AG20443 (cell line): ENCODE data around the gene FAM174A.
"Not testable (repeated sequence)": the region's sequence is repeated elsewhere in the genome, so short reads cannot be mapped to it uniquely, and the experiment has no call there.

Experiments used
- DNase-seq: peaks from one replicate; pipeline ENCODE4 v3.0.0; 2012; ENCODE audit warnings: low spot score, mixed read lengths

Gene FAM174A

GRCh38 chr5:100576217-100576751 is 41.1 kb downstream of the FAM174A start:
- no peak for DNase-seq

- DNase-seq = no peak
Observed at GRCh38 chr5:100577506-100577905, 42.3 kb downstream of the FAM174A start.

GRCh38 chr5:100584069-100584468 is 48.9 kb downstream of the FAM174A start:
- no peak for DNase-seq

GRCh38 chr5:100584889-100585288 is 49.7 kb downstream of the FAM174A start:
- no peak for DNase-seq

GRCh38 chr5:100590867-100591266 is 55.7 kb downstream of the FAM174A start:
- no peak for DNase-seq

GRCh38 chr5:100595152-100595811 is 60.1 kb downstream of the FAM174A start:
- peak; percentile 88 for DNase-seq

- no peak for DNase-seq
Observed at GRCh38 chr5:100595812-100596173, 60.6 kb downstream of the FAM174A start.

- no peak for DNase-seq
Observed at GRCh38 chr5:100598446-100598845, 63.3 kb downstream of the FAM174A start.

GRCh38 chr5:100600298-100600994 is 65.3 kb downstream of the FAM174A start:
- no peak for DNase-seq

GRCh38 chr5:100603141-100603540 is 68.0 kb downstream of the FAM174A start:
- no peak for DNase-seq

- DNase-seq = not testable (repeated sequence)
Observed at GRCh38 chr5:100604021-100604420, 68.8 kb downstream of the FAM174A start.

- DNase-seq = no peak
Observed at GRCh38 chr5:100609594-100609993, 74.4 kb downstream of the FAM174A start.

GRCh38 chr5:100614308-100614707 is 79.1 kb downstream of the FAM174A start:
- DNase-seq = no peak

GRCh38 chr5:100615362-100615761 is 80.2 kb downstream of the FAM174A start:
- no peak for DNase-seq

GRCh38 chr5:100616291-100616690 is 81.1 kb downstream of the FAM174A start:
- no peak for DNase-seq

- DNase-seq = no peak
Observed at GRCh38 chr5:100616981-100617380, 81.8 kb downstream of the FAM174A start.

- DNase-seq = peak; percentile 13
Observed at GRCh38 chr5:100623719-100624118, 88.5 kb downstream of the FAM174A start.

GRCh38 chr5:100634937-100635534 is 99.9 kb downstream of the FAM174A start:
- DNase-seq = no peak
